KOPT-K1 (cell line): ENCODE measurements around the gene SOCS7.

Experiments
- H3K27ac ChIP-seq: fragments of 200-600 bp; sonication (generic); 2 replicates; pipeline ENCODE4 v1.5.1; 2016; ENCODE audit warnings: antibody characterized with exemption, mild to moderate bottlenecking, low read depth, low read length; ENCODE audit not compliant: poor library complexity, severe bottlenecking
- H3K36me3 ChIP-seq: fragments of 200-600 bp; sonication (generic); 2 replicates; pipeline ENCODE4 v1.5.1; 2017; ENCODE audit warnings: antibody characterized with exemption, mild to moderate bottlenecking, low read length, moderate library complexity; ENCODE audit not compliant: insufficient read depth
- H3K9me3 ChIP-seq: fragments of 200-600 bp; sonication (generic); 2 replicates; pipeline ENCODE4 v1.5.1; 2017; ENCODE audit warnings: antibody characterized with exemption, low read length, mild to moderate bottlenecking; ENCODE audit not compliant: insufficient read depth, poor library complexity, severe bottlenecking

Gene SOCS7

DNA sequence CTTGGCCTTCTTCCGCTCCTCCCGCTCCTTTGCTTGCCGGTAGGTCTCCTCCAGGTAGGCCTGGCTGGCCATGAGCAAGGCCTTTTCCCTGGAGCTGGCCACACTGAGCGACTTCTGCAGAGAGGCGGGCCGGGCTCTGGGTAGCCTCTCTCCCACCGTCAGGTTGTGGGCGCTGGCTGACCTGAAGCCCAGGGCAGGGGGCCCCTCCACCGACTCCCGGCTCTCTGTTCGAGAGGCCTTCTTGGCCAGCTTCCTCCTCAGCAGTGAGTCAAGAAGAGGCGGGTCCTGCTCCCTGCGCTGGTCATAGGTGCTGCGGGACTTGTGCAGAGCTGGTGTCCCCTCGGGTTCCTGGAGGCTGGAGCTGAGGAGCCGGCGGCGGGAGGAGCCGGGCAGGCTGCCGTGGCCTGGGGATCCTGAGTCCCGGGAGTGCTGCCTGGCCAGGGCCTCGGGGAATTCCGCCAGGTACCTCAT, 20.7 kb upstream of the SOCS7 start:
- Histone ChIP-seq H3K36me3 (no peaks in the 10 kb centered on the region), H3K9me3 (no peaks in the 10 kb centered on the region), H3K27ac (no peak overlapping the region)

DNA sequence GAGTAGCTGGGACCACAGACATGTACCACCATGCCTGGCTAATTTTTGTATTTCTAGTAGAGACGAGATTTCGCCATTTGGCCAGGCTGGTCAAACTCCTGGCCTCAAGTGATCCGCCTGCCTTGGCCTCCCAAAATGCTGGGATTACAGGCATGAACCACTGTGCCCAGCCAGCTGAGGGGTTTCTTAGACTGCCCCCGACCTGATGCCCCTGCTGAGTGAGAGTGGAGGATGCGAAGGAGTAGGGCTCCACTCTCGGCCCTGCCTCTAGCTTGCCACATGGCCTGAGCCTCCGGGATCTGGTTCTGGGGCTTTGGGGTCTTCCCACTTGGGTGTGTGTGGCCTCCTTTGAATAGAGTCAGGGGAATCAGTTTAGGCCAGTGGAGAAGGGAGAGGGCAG, 18.9 kb upstream of the SOCS7 start:
- H3K36me3 ChIP-seq, result no peaks in the 10 kb centered on the region
- H3K27ac ChIP-seq, result no peak overlapping the region
- no peaks in the 10 kb centered on the region for H3K9me3 ChIP-seq

DNA sequence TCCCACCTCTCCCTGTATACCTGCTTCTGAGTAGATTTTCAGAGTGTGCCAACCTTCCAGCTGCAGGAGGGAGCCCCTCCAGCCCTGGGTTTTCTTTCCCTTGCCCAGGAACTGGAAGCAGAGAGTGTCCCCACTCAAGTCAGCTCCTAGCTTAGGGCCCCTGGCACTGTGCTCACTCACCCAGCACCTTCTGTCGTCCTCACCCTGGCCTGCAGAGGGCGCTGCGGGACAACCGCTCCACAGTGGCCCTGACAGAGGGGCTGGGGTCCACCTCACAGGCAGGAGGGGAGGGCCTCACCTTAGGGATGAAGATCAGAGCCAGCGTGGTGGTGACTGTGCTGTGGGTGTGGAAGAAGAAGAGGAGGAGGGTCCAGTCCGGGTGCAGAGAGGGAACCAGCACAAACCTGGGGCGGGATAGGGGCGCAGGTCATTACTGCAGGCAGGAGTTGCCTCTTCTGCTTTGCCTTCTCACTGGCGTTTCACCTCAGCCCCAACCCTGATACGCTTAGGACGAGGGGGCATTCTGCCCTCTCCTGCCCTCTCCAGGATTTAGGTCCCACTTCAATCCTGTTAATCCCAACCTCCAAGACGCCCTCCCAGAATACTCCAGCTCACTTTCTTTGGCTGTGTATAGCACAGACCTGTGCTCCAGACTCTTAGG, 17.9 kb upstream of the SOCS7 start:
- H3K36me3 ChIP-seq, result no peaks in the 10 kb centered on the region
- H3K9me3 ChIP-seq, result no peaks in the 10 kb centered on the region
- H3K27ac ChIP-seq, result no peak overlapping the region

DNA sequence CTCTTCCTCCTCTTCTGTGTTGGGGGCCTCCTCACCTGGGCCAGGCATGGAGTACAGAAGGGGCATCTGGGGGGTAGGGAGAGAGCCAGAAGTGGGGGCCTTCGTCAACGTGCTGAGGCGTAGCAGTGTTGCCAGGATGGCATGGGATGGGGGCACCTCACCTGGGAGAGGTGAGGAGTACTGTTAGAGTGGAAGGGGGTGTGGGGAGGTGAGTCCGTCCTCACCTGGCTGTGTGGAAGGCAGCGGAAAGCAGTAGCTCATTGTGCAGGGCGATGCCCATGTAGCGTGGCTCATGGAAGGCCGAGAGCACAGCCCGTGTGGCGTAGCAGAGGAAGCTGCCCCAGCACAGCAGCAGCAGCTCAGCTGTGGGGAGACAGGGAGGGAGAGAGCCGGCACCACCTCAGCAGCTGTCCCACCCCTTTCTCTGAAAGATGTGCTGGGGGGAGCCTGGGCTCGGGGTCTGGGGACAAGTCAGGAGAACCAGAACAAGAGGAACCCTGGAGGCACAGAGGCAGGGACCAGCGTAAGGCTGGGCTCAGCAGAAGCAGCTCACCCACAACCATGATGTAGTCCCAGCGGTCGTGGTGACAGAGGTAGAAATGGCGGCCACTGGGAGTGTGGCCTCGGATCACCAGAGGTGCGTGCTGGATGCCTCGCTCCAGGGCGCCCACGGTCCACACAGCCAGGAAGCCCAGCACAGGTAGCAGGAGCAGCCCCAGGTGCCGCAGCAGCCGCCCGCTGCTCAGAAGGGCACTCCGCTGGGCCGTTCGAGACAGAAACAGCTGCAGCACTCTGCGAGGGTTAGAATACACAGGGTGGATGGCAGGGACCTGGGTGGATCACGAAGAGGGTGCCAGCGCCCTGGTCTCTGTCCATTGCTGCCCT, 16.9 kb upstream of the SOCS7 start:
- no peaks in the 10 kb centered on the region for H3K9me3 ChIP-seq
- no peak overlapping the region for H3K27ac ChIP-seq
- no peaks in the 10 kb centered on the region for H3K36me3 ChIP-seq

DNA sequence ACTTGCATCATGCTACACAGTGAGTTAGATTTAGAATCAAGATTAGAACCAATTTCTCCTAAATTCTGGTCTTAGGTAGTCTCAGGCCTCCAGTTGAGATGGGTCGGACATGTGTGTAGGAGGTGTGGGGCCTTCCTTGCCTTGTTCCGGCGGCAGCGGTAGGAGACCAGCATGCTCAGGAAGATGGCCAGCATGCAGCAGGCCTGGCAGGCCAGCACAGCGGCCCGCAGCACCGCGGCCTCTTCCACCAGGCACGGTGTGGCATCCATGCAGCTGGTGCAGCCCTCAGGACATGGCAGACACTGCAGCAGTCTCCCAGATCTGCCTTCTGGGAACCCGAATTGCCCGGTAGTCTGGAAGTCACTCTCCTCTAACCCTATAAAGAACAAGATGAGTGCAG, 14.8 kb upstream of the SOCS7 start:
- Histone ChIP-seq H3K9me3 (no peaks in the 10 kb centered on the region), H3K27ac (no peak overlapping the region), H3K36me3 (no peaks in the 10 kb centered on the region)

DNA sequence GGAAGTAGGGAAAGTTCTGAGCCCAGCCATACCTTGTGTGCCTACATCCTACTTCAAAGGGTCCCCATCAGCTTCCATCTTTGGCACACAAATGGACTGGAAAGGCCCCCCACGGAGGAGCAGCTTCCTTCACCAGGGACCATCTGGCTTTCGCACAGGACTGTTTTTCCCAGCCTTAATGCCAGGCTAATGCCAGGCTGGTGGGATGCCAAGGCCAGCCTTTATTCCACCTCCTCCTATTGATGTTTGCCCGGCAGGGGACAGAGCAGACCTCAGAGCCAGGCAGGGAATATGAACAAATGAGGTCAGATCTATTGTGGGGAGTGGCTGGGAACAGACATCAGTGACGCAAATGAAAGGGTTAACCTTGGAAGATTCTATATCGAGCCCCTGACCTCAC, 13.6 kb upstream of the SOCS7 start:
- no peaks in the 10 kb centered on the region for H3K9me3 ChIP-seq
- H3K36me3 ChIP-seq, result no peaks in the 10 kb centered on the region
- H3K27ac ChIP-seq, result no peak overlapping the region

DNA sequence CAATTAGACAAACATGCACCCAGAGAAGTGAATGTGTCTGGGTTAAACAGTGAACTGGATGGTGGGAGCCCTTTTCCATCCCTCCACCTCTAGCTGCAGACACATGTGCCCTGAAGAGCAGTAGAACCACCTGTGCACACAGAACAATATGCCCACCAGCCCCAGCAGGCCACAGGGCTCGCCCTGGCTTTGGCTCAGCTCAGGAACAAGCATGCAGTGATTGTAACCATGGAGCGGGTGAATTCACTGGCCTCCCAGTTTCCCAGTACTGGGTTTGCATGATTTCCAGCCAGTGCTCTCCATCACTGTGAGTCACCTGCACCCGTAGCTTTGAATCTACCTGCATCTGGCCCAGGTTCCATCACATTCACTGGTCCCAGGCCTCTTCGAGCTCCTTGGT, 13.1 kb upstream of the SOCS7 start:
- H3K36me3 ChIP-seq, result no peaks in the 10 kb centered on the region
- no peak overlapping the region for H3K27ac ChIP-seq
- no peaks in the 10 kb centered on the region for H3K9me3 ChIP-seq

DNA sequence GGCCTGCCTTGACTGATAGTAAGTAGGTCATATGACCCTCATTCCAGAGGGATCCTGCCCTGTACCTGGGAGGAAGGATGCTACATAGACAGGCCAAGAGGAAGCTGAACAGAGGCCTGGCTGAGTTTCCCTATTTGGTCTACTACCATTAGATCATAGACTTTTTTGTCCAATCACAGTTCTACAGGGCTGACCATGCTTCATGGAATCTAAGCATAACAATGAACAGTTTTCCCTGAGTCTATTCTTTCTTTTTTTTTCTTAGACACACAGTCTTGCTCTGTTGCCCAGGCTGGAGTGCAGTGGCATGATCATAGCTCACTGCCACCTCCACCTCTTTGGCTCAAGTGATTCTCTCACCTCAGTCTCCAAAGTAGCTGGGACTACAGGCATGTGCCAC, 11.8 kb upstream of the SOCS7 start:
- no peaks in the 10 kb centered on the region for H3K36me3 ChIP-seq
- H3K9me3 ChIP-seq, result no peaks in the 10 kb centered on the region
- no peak overlapping the region for H3K27ac ChIP-seq

DNA sequence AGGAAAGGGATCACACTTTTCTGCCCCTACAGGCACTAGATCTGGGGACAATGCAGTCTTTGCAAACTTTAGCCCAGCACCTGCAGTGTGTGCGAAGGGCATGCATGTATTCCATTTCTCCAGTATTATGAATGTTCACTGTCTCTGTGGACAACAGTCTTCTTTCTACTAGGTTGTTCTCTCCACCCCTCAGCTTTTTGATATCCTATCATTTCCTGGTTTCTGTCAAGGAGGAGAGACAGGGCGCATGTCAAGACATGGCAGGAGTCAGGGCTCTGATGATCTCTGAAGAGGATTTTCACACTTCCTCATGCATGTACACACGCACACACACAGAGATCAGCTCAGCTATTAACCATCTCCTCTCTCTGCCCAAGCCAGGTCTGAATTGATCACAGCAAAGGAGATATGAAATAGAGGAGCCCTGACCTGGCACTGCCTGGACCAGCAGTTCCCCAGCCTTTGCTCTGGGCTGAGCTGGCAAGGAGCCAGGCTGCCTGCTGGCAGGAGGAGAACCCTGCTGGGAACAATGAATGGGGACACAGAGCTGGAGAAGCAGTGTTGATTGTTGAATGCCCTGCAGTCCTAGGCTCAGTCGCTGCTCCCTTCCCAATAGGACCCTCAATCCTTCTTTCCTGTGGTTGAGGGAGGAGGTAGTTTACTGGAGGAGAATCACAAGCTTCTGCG, 10.5 kb upstream of the SOCS7 start:
- Histone ChIP-seq H3K36me3 (no peaks in the 10 kb centered on the region), H3K27ac (no peak overlapping the region), H3K9me3 (no peaks in the 10 kb centered on the region)

DNA sequence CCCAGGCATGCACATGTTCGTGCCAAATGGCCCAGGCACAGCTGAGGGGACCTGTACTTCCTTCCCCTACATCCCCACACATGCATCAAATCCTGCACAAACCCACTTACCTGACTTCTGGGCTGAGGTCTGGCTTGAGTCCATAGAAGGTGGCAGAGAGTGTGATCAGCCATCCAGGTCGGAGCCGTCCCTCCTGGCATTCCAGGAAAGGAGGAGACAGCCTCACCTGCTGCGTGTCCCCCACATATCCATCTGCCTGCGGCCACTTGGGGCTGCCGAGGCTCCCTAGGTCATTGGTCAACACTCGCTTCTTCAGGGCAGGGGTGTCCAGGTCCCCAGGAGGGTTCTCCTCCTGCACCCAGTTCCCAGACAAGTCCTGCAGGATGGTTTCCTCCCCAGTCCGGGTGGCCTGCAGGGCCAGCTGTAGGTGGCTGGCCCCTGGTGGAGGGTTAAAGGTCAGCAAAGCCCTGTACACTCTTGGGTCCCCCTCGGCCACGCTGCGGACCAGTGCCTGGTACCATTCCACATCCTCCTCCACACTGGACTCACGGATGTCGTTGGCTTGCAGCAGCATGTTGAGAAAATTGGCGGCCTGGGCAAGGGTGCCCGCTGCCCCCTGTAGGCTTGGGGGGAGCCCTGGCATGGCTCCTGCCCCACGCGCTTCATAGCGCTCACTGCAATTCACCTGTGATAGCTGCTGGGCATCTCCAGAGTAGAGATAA, 8.6 kb upstream of the SOCS7 start:
- Histone ChIP-seq H3K36me3 (no peaks in the 10 kb centered on the region), H3K9me3 (no peaks in the 10 kb centered on the region), H3K27ac (no peak overlapping the region)

DNA sequence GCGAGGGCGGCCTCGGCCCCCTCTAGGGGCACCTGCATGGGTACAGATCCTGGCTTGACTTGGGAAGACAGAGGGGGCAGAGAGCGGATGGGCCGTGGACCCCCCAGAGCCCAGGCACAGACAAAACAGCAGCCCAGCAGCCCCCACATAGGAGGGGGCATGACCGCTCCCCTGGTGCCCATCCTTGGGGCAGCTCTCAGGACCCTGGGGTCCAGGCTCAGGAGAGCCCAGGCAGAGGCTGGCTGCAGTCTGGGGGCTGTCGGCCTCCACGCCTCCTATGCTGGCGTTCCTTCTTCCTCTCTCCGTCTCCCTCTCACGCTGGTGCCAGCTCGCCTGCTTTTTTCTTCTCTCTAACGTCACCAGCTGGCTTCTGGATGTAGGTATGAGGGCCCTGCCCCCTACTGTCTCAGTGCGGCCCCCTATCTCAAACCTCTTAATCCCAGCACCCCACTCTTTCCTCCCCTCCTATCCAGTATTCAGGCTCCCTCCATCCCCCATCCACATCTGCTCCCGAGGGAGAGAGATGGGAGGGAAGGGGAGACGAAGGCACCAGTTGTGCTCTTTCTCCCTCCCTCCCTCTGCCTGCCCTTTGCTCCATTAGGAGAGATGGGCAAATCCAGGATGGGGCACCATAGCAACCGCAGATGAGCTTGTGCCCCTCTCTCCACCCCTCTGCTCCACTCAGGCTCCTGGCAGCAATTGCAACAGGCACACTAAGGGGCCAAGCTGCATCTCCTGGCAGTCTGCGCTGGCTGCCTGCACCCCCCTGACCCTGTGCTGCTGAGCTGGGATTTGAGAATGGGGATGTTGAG, 7.8 kb upstream of the SOCS7 start, which contains the start of gene GPR179:
Gene GPR179 (minus strand): TSS at position 349 of the 812 bp plus-strand sequence. CDS start 167 bp downstream, at position 182.
- H3K36me3 ChIP-seq, result no peaks in the 10 kb centered on the region
- H3K9me3 ChIP-seq, result no peaks in the 10 kb centered on the region
- H3K27ac ChIP-seq, result no peak within 1 kb of the TSS

DNA sequence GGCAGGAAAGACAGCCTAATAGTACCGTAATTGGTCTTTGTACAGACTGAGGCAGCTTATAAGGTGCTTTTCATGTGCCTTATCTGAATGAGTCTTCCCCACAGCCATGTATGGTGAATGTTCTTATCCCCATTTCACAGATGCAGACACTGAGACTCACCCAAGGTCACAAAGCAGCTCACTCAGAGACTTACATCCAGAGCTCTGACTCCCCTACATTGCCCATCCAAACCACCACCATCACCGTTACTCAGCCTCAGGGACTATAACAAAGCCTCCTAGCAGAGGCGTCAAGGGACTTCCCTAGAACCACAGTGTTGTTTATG, 7.3 kb upstream of the SOCS7 start:
- Histone ChIP-seq H3K9me3 (no peaks in the 10 kb centered on the region), H3K36me3 (no peaks in the 10 kb centered on the region), H3K27ac (no peak overlapping the region)

DNA sequence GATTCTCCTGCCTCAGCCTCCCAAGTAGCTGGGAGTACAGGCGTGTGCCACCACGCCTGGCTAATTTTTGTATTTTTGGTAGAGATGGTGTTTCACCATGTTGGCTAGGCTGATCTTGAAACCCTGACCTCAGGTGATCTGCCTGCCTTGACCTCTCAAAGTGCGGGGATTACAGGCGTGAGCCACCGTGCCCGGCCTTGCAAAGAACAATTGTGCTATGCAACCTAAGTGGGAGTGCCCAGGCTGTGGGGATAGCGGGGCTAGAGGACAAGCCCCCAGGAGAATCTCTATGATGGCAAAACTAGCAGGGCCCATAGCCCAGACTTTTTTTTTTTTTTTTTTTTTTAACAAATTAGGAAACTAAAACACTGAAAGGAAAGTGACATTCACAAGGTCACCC, 5.9 kb upstream of the SOCS7 start:
- no peaks in the 10 kb centered on the region for H3K36me3 ChIP-seq
- H3K9me3 ChIP-seq, result no peaks in the 10 kb centered on the region
- no peak overlapping the region for H3K27ac ChIP-seq

DNA sequence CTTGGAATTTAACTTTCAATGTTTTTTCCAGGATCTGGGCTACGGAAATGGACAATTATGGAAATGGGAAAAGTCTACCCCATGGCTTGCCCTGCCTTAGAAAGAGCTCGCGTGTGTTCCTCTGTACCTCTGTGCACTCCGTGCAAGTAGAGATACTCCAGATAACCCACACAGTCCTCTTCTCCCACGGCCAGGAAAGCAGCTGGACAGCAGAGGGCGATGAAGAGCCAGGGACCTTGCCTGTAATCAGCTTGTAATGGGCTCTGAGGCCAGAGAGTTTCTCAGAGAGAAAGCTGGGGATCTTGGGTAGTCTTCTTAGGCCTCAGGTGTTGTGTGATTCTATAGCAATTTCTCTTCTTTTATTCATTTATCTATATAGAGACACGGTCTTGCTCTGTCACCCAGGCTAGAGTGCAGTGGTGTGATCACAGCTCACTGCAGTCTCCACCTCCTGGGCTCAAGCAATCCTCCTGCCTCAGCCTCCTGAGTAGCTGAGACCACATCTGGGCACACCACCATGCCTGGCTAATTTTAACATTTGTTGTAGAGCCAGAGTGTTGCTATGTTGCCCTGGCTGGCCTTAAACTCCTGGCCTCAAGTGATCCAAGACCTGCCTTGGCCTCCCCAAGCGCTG, 2.4 kb upstream of the SOCS7 start:
- H3K36me3 ChIP-seq, result no peaks in the 10 kb centered on the region
- H3K9me3 ChIP-seq, result no peaks in the 10 kb centered on the region
- H3K27ac ChIP-seq, result no peak overlapping the region
